Heart left ventricle (tissue), 13 donors: ENCODE results near the gene ASTN2.

ENCODE experiments used
- POLR2A ChIP-seq, 2 donors: fragments of 450-650 bp; IDR thresholded peaks; one replicate each; pipeline ENCODE4 v1.6.1; 2017; ENCODE audit warnings: antibody characterized with exemption in 2 of 2, mild to moderate bottlenecking in 2 of 2, moderate library complexity in 2 of 2
- TF ChIP-seq, protein P1 (sequence below), 12 donors: fragments of 200-600 bp; sonication (generic) in 4 of 12; IDR thresholded peaks; one replicate each; pipeline versions ENCODE4 v1.5.0 to v1.8.0; 2018 to 2022; ENCODE audit warnings: antibody characterized with exemption in 12 of 12, mild to moderate bottlenecking in 5 of 12
- donor health status: ischemic (EF 13 %, LVEDD 7.1; RV severe dilation, severe dysfunction).
- donor health status: DM: no; HTN: yes; CAD: no.
- donor health status: DM: no; HTN: no; CAD: no.
- donor health status: ischemic (EF 25% LVEDD 6.9; RV normal size, moderate dysfunction).
- donor health status: ischemic (EF 25% LVEDD 5.7; RV mildly dilated, moderate dysfunction).
- donor health status: ischemic (EF 35%, LVEDD 5.7; RV mildly dilated, moderate dysfunction).
- donor health status: nonischemic (EF 11% LVEDD 7.7; RV severe dilation, severe dysfunction).
- donor health status: DM: yes; HTN: yes; CAD: no.
- donor health status: PGD.
- donor health status: ischemic (EF 29% LVEDD 5.4; RV normal size, mild dysfunction).
- donor health status: nonischemic (EF 23%, LVEDD 6.1; RV moderate dilation, normal function).

DNA sequence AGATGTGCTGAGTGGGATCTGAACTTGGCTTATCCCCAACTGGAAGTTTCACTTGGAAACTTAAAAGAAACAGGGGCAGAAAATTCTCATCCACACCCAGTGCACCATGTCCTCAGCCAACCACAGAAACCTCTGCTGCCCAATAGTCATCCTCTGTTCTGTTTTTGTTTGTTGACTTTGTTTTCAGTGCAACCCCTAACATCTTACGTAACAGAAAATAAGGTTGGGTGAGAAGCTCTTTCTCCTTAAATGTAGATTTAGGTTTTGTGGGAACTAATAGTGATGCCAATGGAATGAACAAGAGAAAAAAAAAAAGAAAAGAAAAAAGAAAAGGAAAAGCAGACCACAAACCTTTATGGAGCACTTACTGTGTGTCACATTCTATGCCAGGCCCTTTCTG lies 998.4 kb downstream of the ASTN2 start:
- no peak for TF ChIP-seq POLR2A (IDR thresholded peaks at IDR 0.05)
- TF ChIP-seq, protein P1, sequence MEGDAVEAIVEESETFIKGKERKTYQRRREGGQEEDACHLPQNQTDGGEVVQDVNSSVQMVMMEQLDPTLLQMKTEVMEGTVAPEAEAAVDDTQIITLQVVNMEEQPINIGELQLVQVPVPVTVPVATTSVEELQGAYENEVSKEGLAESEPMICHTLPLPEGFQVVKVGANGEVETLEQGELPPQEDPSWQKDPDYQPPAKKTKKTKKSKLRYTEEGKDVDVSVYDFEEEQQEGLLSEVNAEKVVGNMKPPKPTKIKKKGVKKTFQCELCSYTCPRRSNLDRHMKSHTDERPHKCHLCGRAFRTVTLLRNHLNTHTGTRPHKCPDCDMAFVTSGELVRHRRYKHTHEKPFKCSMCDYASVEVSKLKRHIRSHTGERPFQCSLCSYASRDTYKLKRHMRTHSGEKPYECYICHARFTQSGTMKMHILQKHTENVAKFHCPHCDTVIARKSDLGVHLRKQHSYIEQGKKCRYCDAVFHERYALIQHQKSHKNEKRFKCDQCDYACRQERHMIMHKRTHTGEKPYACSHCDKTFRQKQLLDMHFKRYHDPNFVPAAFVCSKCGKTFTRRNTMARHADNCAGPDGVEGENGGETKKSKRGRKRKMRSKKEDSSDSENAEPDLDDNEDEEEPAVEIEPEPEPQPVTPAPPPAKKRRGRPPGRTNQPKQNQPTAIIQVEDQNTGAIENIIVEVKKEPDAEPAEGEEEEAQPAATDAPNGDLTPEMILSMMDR (IDR thresholded peaks at IDR 0.05) = no peak
